Heart right ventricle (tissue), 16 donors: Measurements from ENCODE around the gene HHIP. TPM values are rescaled to one million over a fixed set of nuclear protein-coding genes. Genes with fewer than 3 reads are reported as not detected.
"Not testable (repeated sequence)": the region's sequence is repeated elsewhere in the genome, so short reads cannot be mapped to it uniquely, and the experiment has no call there.

Source experiments
- ATAC-seq, 8 donors: fragments of 200-7000 bp; cut with Tn5 transposase; one replicate each; pipeline ENCODE4 v1.9.1; 2020; ENCODE audit warnings: mild to moderate bottlenecking in 8 of 8, moderate library complexity in 8 of 8, moderate number of reproducible peaks in 1 of 8
- DNase-seq, 2 donors: peaks; one replicate each; pipeline ENCODE4 v3.0.0-alpha.2; 2020
- H3K27ac ChIP-seq, 10 donors: fragments of 200-600 bp; sonication (generic) in 2 of 10; one replicate each; pipeline versions ENCODE4 v1.5.0 to v1.8.0; 2020 to 2022; ENCODE audit warnings: mild to moderate bottlenecking in 3 of 10
- H3K27me3 ChIP-seq, 7 donors: fragments of 200-600 bp; one replicate each; pipeline ENCODE4 v1.8.0; 2021 to 2022; ENCODE audit warnings: mild to moderate bottlenecking in 2 of 7
- H3K36me3 ChIP-seq, 9 donors: fragments of 200-600 bp; sonication (generic) in 1 of 9; one replicate each; pipeline versions ENCODE4 v1.5.0 to v1.8.0; 2020 to 2022; ENCODE audit warnings: mild to moderate bottlenecking in 2 of 9
- H3K4me1 ChIP-seq, 9 donors: fragments of 200-600 bp; sonication (generic) in 1 of 9; one replicate each; pipeline versions ENCODE4 v1.5.0 to v1.8.0; 2020 to 2022; ENCODE audit warnings: mild to moderate bottlenecking in 4 of 9
- H3K4me3 ChIP-seq, 10 donors: fragments of 200-600 bp; sonication (generic) in 2 of 10; one replicate each; pipeline versions ENCODE4 v1.5.0 to v1.8.0; 2020 to 2022; ENCODE audit warnings: mild to moderate bottlenecking in 7 of 10, moderate library complexity in 2 of 10
- H3K9me3 ChIP-seq, 11 donors: fragments of 200-600 bp in 10 of 11; sonication (generic) in 2 of 11; one replicate each; pipeline versions ENCODE4 v1.5.0 to v1.8.0; 2013 to 2022; ENCODE audit warnings: mild to moderate bottlenecking in 2 of 11, control low read depth in 1 of 11, moderate library complexity in 1 of 11
- WGBS, 2 donors: extraction: QIAGEN DNeasy Blood & Tissue Kit; methylation state at CpG; one replicate each; pipeline ENCODE4 v1.1.7; 2013; ENCODE audit warnings: inconsistent platforms in 1 of 2; 5-methylcytosine and 5-hydroxymethylcytosine counted together
- intact Hi-C, 10 donors: fragments of 100-400 bp; cut with DNase I; formaldehyde crosslinking; loops; one replicate each; pipeline versions ENCODE4 v1.11.1 to v1.14.2; 2022
- polyA plus RNA-seq, 2 donors: library from polyadenylated mRNA; stranded (reverse); fragments of 200-250 nt; gene quantifications; one replicate each; pipeline ENCODE4 v1.2.3, GENCODE V29; 2013
- total RNA-seq, 10 donors: library from RNA; stranded (reverse); fragmentation: NEBNext Ultra II Directional in 3 of 10; extraction: Animal tissue kit (Norgen Biotek cat#: 25700) in 3 of 10; gene quantifications; one replicate each; pipeline versions ENCODE4 v1.2.1 to v1.2.4, GENCODE V29; 2021 to 2023
- TF ChIP-seq, protein P1 (sequence below), 9 donors: fragments of 200-600 bp; sonication (generic) in 2 of 9; IDR thresholded peaks; one replicate each; pipeline versions ENCODE4 v1.5.0 to v1.8.0; 2021 to 2022; ENCODE audit warnings: antibody characterized with exemption in 9 of 9, mild to moderate bottlenecking in 5 of 9, moderate library complexity in 1 of 9
- donor health status: Arrhythmogenic right ventricular cardiomyopathy.
- donor health status: ischemic (EF 13 %, LVEDD 7.1; RV severe dilation, severe dysfunction).
- donor health status: healthy with polysubstance abuse.
- donor health status: DM: no; HTN: yes; CAD: no.
- donor health status: DM: no; HTN: no; CAD: no.
- donor health status: ischemic (EF 25% LVEDD 6.9; RV normal size, moderate dysfunction).
- donor health status: ischemic (EF 25% LVEDD 5.7; RV mildly dilated, moderate dysfunction).
- donor health status: healthy.
- donor health status: DM: yes; HTN: yes; CAD: no.
- donor health status: Ischemic cardiomyopathy.
- donor health status: ischemic (EF 35%, LVEDD 5.7; RV mildly dilated, moderate dysfunction).
- donor health status: nonischemic (EF 11% LVEDD 7.7; RV severe dilation, severe dysfunction).
- donor health status: DM: yes; HTN: yes; CAD: no.
- donor health status: PGD.
- donor health status: ischemic (EF 29% LVEDD 5.4; RV normal size, mild dysfunction).
- donor health status: nonischemic (EF 23%, LVEDD 6.1; RV moderate dilation, normal function).

HHIP gene
- total and polyA plus RNA-seq, 12 donors = 0.02 to 0.49 (median 0.23) TPM; not detected in 6

DNA sequence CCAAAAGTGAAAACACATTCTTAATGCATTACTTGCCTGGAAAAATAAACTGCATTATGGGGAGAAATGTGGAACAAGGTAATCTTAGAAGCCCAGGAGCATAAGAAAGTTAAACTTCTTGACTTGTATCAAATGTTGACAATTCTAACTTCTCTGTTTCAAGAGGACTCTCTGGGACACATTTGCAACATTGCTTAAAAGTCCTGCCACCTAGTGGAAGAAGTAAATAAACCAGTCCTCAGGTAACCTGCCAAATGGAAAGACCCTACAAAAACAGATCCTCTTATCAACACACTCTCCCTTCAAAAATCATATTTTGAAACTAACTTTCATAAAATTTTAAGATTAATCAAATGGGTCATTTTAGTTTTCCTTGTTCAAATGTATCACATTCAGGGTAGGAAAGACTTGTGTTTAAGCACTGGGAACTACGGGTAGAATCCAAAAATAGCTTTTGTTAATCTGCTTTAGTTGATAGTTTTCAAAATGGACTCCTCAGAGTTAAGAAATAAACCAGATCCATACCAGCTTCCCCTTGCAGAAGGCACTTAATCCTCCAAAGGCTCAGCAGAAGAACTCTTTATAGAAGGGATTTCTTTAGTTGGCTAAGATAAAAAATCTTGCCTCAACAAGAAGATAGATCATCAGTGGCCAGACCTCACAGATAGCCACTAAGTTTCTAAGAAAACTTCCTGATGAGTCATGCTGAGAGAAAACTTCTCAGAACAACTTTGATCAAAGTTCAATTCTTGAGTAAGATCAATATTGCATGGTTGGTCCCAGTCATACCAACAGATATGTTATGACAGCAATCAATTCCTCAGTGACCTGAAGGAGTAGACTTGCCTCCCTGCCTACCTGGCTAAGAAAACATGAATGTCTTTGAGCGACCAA, 141.7 kb downstream of the HHIP start:
- Histone ChIP-seq H3K27me3 (no peaks in the 10 kb centered on the region), H3K9me3 (peaks cover 0 to 8% (median 0%) of the 10 kb centered on the region in 11 donors), H3K27ac (no peak overlapping the region), H3K36me3 (no peaks in the 10 kb centered on the region), H3K4me1 (no peaks in the 10 kb centered on the region), H3K4me3 (no peak overlapping the region)
- no peak for DNase-seq
- intact Hi-C loops = loop anchor here in 3 of 10 donors (5.0 to 10.0 kb wide), 2 partner anchors 610 to 613 kb away; no protein-coding TSS in a partner anchor
- ATAC-seq = no peak
- 57 to 69% methylated on average over 2 of the region's 2 CpGs for WGBS, 2 donors
- TF ChIP-seq, protein P1, sequence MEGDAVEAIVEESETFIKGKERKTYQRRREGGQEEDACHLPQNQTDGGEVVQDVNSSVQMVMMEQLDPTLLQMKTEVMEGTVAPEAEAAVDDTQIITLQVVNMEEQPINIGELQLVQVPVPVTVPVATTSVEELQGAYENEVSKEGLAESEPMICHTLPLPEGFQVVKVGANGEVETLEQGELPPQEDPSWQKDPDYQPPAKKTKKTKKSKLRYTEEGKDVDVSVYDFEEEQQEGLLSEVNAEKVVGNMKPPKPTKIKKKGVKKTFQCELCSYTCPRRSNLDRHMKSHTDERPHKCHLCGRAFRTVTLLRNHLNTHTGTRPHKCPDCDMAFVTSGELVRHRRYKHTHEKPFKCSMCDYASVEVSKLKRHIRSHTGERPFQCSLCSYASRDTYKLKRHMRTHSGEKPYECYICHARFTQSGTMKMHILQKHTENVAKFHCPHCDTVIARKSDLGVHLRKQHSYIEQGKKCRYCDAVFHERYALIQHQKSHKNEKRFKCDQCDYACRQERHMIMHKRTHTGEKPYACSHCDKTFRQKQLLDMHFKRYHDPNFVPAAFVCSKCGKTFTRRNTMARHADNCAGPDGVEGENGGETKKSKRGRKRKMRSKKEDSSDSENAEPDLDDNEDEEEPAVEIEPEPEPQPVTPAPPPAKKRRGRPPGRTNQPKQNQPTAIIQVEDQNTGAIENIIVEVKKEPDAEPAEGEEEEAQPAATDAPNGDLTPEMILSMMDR (IDR thresholded peaks at IDR 0.05) = peak in 8 of 9 donors; percentile 31 to 67 (median 52)

DNA sequence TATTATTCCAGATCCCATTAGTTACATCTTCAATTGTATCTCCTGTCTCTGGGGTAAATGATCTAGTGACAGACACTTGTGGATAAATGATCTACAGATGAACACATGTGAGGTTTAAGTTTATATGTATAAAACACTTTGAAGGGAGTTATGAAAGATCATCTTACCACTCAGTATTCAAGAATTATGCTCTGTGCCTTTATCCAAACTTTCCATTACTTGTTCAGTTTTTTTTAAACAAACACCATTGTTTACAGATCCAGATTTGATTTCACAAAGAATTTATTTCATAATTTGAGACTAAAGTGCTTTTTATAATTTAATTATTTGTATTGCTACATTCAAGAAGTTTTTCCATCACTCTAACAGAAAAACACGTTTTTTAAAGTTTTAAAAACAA, 142.5 kb downstream of the HHIP start:
- TF ChIP-seq, protein P1 (IDR thresholded peaks at IDR 0.05) = no peak

DNA sequence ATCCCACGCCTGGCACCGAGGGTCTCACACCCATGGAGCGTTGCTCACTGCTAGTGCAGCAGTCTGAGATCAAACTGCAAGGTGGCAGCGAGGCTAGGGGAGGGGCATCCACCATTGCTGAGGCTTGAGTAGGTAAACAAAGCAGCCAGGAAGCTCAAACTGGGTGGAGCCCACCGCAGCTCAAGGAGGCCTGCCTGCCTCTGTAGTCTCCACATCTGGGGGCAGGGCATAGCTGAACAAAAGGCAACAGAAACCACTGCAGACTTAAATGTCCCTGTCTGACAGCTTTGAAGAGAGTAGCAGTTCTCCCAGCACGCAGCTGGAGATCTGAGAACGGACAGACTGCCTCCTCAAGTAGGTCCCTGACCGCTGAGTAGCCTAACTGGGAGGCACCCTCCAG, 146.0 kb downstream of the HHIP start:
- intact Hi-C loops = not testable (repeated sequence)

More for the DNA sequence above, 142.5 kb downstream of the HHIP start:
- no peak overlapping the region for H3K4me3 ChIP-seq
- no peaks in the 10 kb centered on the region for H3K36me3 ChIP-seq
- H3K27me3 ChIP-seq = no peaks in the 10 kb centered on the region
- no peak overlapping the region for H3K27ac ChIP-seq
- H3K4me1 ChIP-seq = no peaks in the 10 kb centered on the region
- ATAC-seq (no peak), DNase-seq (no peak)
- intact Hi-C loops = loop anchor here in 3 of 10 donors (5.0 to 10.0 kb wide), 2 partner anchors 611 to 614 kb away; no protein-coding TSS in a partner anchor
- H3K9me3 ChIP-seq = peaks cover 0 to 8% (median 0%) of the 10 kb centered on the region in 11 donors
- 69 to 72% methylated on average over 1 of the region's 1 CpG for WGBS, 2 donors

More for the DNA sequence above, 146.0 kb downstream of the HHIP start:
- not testable (repeated sequence) for ATAC-seq, H3K4me1 ChIP-seq, DNase-seq, H3K36me3 ChIP-seq, H3K27ac ChIP-seq, H3K4me3 ChIP-seq, H3K27me3 ChIP-seq
- peaks cover 0 to 12% (median 0%) of the 10 kb centered on the region in 11 donors for H3K9me3 ChIP-seq
- WGBS, 2 donors = 80 to 91% methylated on average over 8 of the region's 8 CpGs
